ENCODE measurements around the gene PCYT2. TPM values are rescaled to one million over a fixed set of nuclear protein-coding genes. Genes with fewer than 3 reads are reported as not detected.

Gene PCYT2
- total and polyA plus RNA-seq, 9 of the 15 experiments (the other 6 are each of a cell fraction or from before 2014, with no cell fraction given), result 0.92 to 134 (median 82.5) TPM

- TF ChIP-seq REST (IDR thresholded peaks at IDR 0.05; ENCODE audit: borderline replicate concordance), result 0 out of 2 replicates have a peak, but pooled peaks have one; percentile 3
- TF ChIP-seq REST (CRISPR knock-in tag; IDR thresholded peaks at IDR 0.05; ENCODE audit: low read depth), result peak; percentile 81
- peak; percentile 93 for TF ChIP-seq HDAC8 (tag; IDR thresholded peaks at IDR 0.05)
- peak; percentile 82 for TF ChIP-seq PKNOX1 (IDR thresholded peaks at IDR 0.05)
- TF ChIP-seq STAG1 (CRISPR knock-in tag; IDR thresholded peaks at IDR 0.05; ENCODE audit: borderline replicate concordance), result peak; percentile 49; the same call in 1 of the 2 replicates
- TF ChIP-seq ATF4 (CRISPR knock-in tag; IDR thresholded peaks at IDR 0.05), result 0 out of 2 replicates have a peak, but pooled peaks have one; percentile 5
- no peak for TF ChIP-seq ZNF79 (CRISPR knock-in tag; IDR thresholded peaks at IDR 0.05; ENCODE audit: low read depth)
- peak; percentile 90; the same call in 1 of the 2 replicates for TF ChIP-seq E2F1 (CRISPR knock-in tag; IDR thresholded peaks at IDR 0.05)
- 0 out of 2 replicates have a peak, but pooled peaks have one; percentile 38 for TF ChIP-seq PML (IDR thresholded peaks at IDR 0.05; ENCODE audit: low read length)
- TF ChIP-seq RNF2 (IDR thresholded peaks at IDR 0.05), result peak; percentile 70
- no peak for TF ChIP-seq CC2D1A (IDR thresholded peaks at IDR 0.05)
- TF ChIP-seq TEAD4 (IDR thresholded peaks at IDR 0.05; ENCODE audit: low read length), result no peak
- peak; percentile 53; the same call in 1 of the 2 replicates for TF ChIP-seq TEAD4 (CRISPR knock-in tag; IDR thresholded peaks at IDR 0.05; ENCODE audit: borderline replicate concordance)
- no peak for TF ChIP-seq ZNF507 (tag; conservative IDR thresholded peaks at IDR 0.05)
- no peak for TF ChIP-seq ZNF41 (CRISPR knock-in tag; conservative IDR thresholded peaks at IDR 0.05)
These were observed 39.6 kb downstream of the PCYT2 start (continued) for GRCh38 chr17:81871387-81872230.
